Fibroblast of lung (primary cell): ENCODE data around the gene CTNNA2. TPM values are rescaled to one million over a fixed set of nuclear protein-coding genes. Genes with fewer than 3 reads are reported as not detected.

Source experiments
- DNase-seq, 2 donors: peaks; one replicate each; pipeline versions ENCODE4 v3.0.0 to v3.0.0-alpha.2; 2010; ENCODE audit warnings: low read depth in 2 of 2
- H2AFZ ChIP-seq: 2 replicates; pipeline ENCODE4 v1.5.1; 2012; ENCODE audit warnings: low read length, control low read depth, inconsistent platforms
- H3K27ac ChIP-seq: 2 replicates; pipeline ENCODE4 v1.5.1; 2011; ENCODE audit warnings: low read length, control low read depth; ENCODE audit not compliant: insufficient read depth
- H3K27me3 ChIP-seq: 2 replicates; pipeline ENCODE4 v1.5.1; 2011; ENCODE audit warnings: mild to moderate bottlenecking, low read length; ENCODE audit not compliant: control insufficient read depth, insufficient read depth
- H3K36me3 ChIP-seq: 2 replicates; pipeline ENCODE4 v1.5.1; 2011; ENCODE audit warnings: low read length; ENCODE audit not compliant: control insufficient read depth, insufficient read depth
- H3K4me1 ChIP-seq: 2 replicates; pipeline ENCODE4 v1.5.1; 2011; ENCODE audit warnings: low read length; ENCODE audit not compliant: control insufficient read depth, insufficient read depth; ENCODE audit errors: extremely low read depth
- H3K4me2 ChIP-seq: 2 replicates; pipeline ENCODE4 v1.5.1; 2011; ENCODE audit warnings: low read length, control low read depth; ENCODE audit not compliant: insufficient read depth; ENCODE audit errors: extremely low read depth
- H3K4me3 ChIP-seq, 4 experiments: fragments of 200-600 bp in 1 of 4; sonication (generic) in 1 of 4; replicated peaks in 1 of 4; 2 replicates each; pipeline ENCODE4 v1.5.1; 2011 to 2016; ENCODE audit warnings: low read length in 4 of 4, low read depth in 3 of 4, mild to moderate bottlenecking in 3 of 4, control low read depth in 2 of 4, inconsistent platforms in 1 of 4, mixed read lengths in 1 of 4; ENCODE audit not compliant: insufficient read depth in 1 of 4; ENCODE audit errors: control extremely low read depth in 1 of 4
- H3K79me2 ChIP-seq: 2 replicates; pipeline ENCODE4 v1.5.1; 2012; ENCODE audit warnings: mild to moderate bottlenecking, low read length, inconsistent platforms; ENCODE audit not compliant: control insufficient read depth, insufficient read depth
- H3K9ac ChIP-seq: 2 replicates; pipeline ENCODE4 v1.5.1; 2011; ENCODE audit warnings: mild to moderate bottlenecking, low read length, control low read depth; ENCODE audit not compliant: insufficient read depth
- H3K9me3 ChIP-seq: 2 replicates; pipeline ENCODE4 v1.5.1; 2012; ENCODE audit warnings: low read depth, low read length; ENCODE audit not compliant: control insufficient read depth, insufficient read depth
- H4K20me1 ChIP-seq: 2 replicates; pipeline ENCODE4 v1.5.1; 2011; ENCODE audit warnings: low read length; ENCODE audit not compliant: control insufficient read depth, insufficient read depth; ENCODE audit errors: extremely low read depth
- EZH2 ChIP-seq: IDR thresholded peaks from 2 replicates; pipeline ENCODE4 v1.5.1; 2012; ENCODE audit warnings: low read length, control low read depth, mild to moderate bottlenecking; ENCODE audit errors: missing control alignments
- polyA plus RNA-seq, 2 donors: library from polyadenylated mRNA; depleted of rRNA in 1 of 2; stranded (reverse) in 1 of 2; unstranded in 1 of 2; fragments of >200 nt; gene quantifications; 2 replicates each; pipeline ENCODE4 v1.2.1, GENCODE V29; 2011 to 2012; ENCODE audit warnings: missing spikeins in 1 of 2
- total RNA-seq: library from RNA; depleted of rRNA; stranded (reverse); fragments of >200 nt; gene quantifications from 2 replicates; pipeline ENCODE4 v1.2.1, GENCODE V29; 2014
- TF ChIP-seq, protein P1 (sequence below), 2 donors: IDR thresholded peaks in 1 of 2; conservative IDR thresholded peaks in 1 of 2; 1 replicate in 1 of 2; 2 replicates in 1 of 2; pipeline ENCODE4 v1.5.1; 2011 to 2012; ENCODE audit warnings: low read length in 2 of 2, control low read depth in 1 of 2, inconsistent platforms in 1 of 2, low read depth in 1 of 2, mild to moderate bottlenecking in 1 of 2

The CTNNA2 gene
- total and polyA plus RNA-seq, 2 donors (not counting 1 experiment from before 2014, with no cell fraction given) = not detected

DNA sequence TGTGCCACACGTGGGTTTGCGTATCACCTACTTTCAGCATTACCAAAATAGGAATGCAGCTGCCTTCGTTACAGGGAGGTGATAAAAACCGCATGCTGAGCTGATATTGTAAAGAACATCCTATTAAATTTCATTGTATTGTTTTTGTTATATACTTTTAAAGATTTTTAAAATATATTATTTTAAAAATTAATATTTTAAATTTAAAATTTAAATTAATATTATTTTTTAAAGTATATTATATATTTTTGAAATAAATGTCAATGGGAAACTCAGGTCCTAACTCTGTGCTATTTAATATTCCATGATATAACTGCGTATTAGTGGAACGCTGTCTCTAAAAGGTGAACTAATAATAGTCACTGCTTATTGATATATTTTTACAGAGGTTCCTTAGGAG lies 51.2 kb downstream of the CTNNA2 start:
- DNase-seq = no peak
- no peaks in the 10 kb centered on the region for H3K9me3 ChIP-seq
- no peaks in the 10 kb centered on the region for H3K4me1 ChIP-seq
- H3K27ac ChIP-seq = no peak overlapping the region
- no peaks in the 10 kb centered on the region for H3K79me2 ChIP-seq
- no peak overlapping the region for H3K9ac ChIP-seq
- H3K36me3 ChIP-seq = no peaks in the 10 kb centered on the region
- no peaks in the 10 kb centered on the region for H4K20me1 ChIP-seq
- H3K4me3 ChIP-seq = no peak overlapping the region
- TF ChIP-seq, protein P1, sequence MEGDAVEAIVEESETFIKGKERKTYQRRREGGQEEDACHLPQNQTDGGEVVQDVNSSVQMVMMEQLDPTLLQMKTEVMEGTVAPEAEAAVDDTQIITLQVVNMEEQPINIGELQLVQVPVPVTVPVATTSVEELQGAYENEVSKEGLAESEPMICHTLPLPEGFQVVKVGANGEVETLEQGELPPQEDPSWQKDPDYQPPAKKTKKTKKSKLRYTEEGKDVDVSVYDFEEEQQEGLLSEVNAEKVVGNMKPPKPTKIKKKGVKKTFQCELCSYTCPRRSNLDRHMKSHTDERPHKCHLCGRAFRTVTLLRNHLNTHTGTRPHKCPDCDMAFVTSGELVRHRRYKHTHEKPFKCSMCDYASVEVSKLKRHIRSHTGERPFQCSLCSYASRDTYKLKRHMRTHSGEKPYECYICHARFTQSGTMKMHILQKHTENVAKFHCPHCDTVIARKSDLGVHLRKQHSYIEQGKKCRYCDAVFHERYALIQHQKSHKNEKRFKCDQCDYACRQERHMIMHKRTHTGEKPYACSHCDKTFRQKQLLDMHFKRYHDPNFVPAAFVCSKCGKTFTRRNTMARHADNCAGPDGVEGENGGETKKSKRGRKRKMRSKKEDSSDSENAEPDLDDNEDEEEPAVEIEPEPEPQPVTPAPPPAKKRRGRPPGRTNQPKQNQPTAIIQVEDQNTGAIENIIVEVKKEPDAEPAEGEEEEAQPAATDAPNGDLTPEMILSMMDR (conservative IDR thresholded peaks at IDR 0.05 in 1 of 2, IDR thresholded peaks at IDR 0.05 in 1 of 2; ENCODE audit: low read depth in 1 of 2, low read length in 2 of 2) = no peak
- TF ChIP-seq EZH2 = no peak
- no peaks in the 10 kb centered on the region for H3K27me3 ChIP-seq
- H2AFZ ChIP-seq = no peak overlapping the region
- H3K4me2 ChIP-seq = no peak overlapping the region

DNA sequence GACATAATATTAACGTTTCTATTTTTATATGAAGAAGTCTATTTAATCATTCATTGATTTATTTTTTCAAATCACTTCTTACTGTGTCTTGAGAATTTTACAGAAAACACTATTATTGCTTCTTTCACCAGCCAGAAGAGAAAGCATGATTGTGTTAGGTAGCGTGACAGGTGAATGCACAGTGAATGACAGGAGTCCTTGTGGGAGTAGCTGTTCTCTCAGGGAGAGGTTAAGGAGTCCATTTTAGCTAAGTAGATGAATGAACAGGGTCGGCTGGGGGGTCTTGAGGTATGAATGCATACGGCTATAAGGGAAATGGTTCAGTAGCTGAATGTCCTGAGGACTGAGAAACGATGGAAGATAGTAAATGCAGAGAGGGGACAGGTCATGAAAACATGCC lies 56.2 kb downstream of the CTNNA2 start:
- no peaks in the 10 kb centered on the region for H3K27me3 ChIP-seq
- no peaks in the 10 kb centered on the region for H3K9me3 ChIP-seq
- no peaks in the 10 kb centered on the region for H3K79me2 ChIP-seq
- TF ChIP-seq EZH2 = no peak
- TF ChIP-seq, protein P1 (conservative IDR thresholded peaks at IDR 0.05 in 1 of 2, IDR thresholded peaks at IDR 0.05 in 1 of 2; ENCODE audit: low read depth in 1 of 2, low read length in 2 of 2) = no peak
- H3K4me1 ChIP-seq = no peaks in the 10 kb centered on the region
- no peaks in the 10 kb centered on the region for H3K36me3 ChIP-seq
- H3K4me3 ChIP-seq = no peak overlapping the region
- H3K27ac ChIP-seq = no peak overlapping the region
- no peak overlapping the region for H3K9ac ChIP-seq
- DNase-seq = no peak
- no peak overlapping the region for H3K4me2 ChIP-seq
- H4K20me1 ChIP-seq = no peaks in the 10 kb centered on the region
- no peak overlapping the region for H2AFZ ChIP-seq

DNA sequence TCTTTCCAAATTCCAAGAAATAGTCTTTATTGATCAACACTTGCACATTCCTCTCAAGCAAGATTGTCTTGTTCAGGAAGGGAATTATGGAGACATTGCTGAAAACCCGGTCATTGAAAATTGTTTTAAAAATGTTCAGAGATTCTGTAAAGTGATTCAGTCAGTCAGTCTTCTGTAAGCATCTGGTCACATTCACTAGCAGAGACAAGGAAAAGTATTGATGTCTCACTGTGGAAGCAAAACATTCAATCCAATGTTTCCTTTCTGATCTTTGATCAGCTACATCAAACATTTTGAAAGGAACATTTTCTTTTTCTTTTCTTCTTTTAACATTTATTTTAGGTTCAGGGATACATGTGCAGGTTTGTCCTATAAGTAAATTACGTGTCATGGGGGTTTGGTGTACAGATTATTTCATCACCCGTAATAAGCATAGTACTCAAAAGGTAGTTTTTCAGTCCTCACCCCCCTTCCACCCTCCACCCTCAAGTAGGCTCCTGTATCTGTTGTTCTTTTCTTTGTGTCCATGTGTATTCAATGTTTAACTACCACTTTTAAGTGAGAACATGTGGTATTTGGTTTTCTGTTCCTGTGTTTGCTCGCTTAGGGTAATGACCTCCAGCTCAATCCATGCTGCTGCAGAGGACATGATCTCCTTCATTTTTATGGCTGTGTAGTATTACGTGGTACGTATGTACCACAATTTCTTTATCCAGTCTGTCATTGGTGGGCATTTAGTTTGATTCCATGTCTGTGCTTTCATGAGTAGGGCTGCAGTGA lies 61.2 kb downstream of the CTNNA2 start:
- TF ChIP-seq, protein P1 (conservative IDR thresholded peaks at IDR 0.05 in 1 of 2, IDR thresholded peaks at IDR 0.05 in 1 of 2; ENCODE audit: low read depth in 1 of 2, low read length in 2 of 2) = no peak
- TF ChIP-seq EZH2 = no peak
- no peaks in the 10 kb centered on the region for H4K20me1 ChIP-seq
- DNase-seq = no peak
- no peaks in the 10 kb centered on the region for H3K79me2 ChIP-seq
- H3K4me1 ChIP-seq = no peaks in the 10 kb centered on the region
- H3K9me3 ChIP-seq = no peaks in the 10 kb centered on the region
- H3K4me2 ChIP-seq = no peak overlapping the region
- H3K36me3 ChIP-seq = no peaks in the 10 kb centered on the region
- H3K27me3 ChIP-seq = no peaks in the 10 kb centered on the region
- H3K27ac ChIP-seq = no peak overlapping the region
- H3K4me3 ChIP-seq = no peak overlapping the region
- no peak overlapping the region for H3K9ac ChIP-seq
- no peak overlapping the region for H2AFZ ChIP-seq
